ENCODE results near the gene SPART. TPM values are rescaled to one million over a fixed set of nuclear protein-coding genes. Genes with fewer than 3 reads are reported as not detected.

SPART gene
- total RNA-seq (2021) (169 and 182 TPM in 2 replicates), Bru-seq, nascent RNA (percentile 97 among the genes with signal in this experiment), BruChase-seq, experiment 1, labeled RNA remaining after a 2-hour chase (percentile 96 among the genes with signal in this experiment), BruChase-seq, experiment 2, labeled RNA remaining after a 6-hour chase (percentile 95 among the genes with signal in this experiment)
- long read RNA-seq, full-length matches to known transcripts = 405 of 581 reads
- long read RNA-seq, partial matches to known transcripts = 9 of 581 reads
- long read RNA-seq, other reads (novel, unspliced or antisense) = 167 of 581 reads

- Histone ChIP-seq H3K27me3 (replicated peaks; ENCODE audit: insufficient read depth, low read depth, low read length, poor library complexity) (no peaks in the 10 kb centered on the region), H3K27ac (ENCODE audit: low read depth, low read length, poor library complexity, severe bottlenecking) (peak within 1 kb of the TSS; percentile 98), H3K9me3 (ENCODE audit: low read depth, low read length, poor library complexity, severe bottlenecking) (no peaks in the 10 kb centered on the region), H3K4me3 (ENCODE audit: low read depth, low read length, poor library complexity, severe bottlenecking) (peak within 1 kb of the TSS; percentile 67), H3K4me1 (ENCODE audit: insufficient read depth, low read length, poor library complexity, severe bottlenecking) (peaks cover 26% of the 10 kb centered on the region), H3K36me3 (ENCODE audit: insufficient read depth, low read length, poor library complexity, severe bottlenecking) (no peaks in the 10 kb centered on the region)
- TF ChIP-seq EZH2 (IDR thresholded peaks at IDR 0.05; ENCODE audit: borderline replicate concordance, low read depth, low read length, poor library complexity, severe bottlenecking) = no peak
- TF ChIP-seq CTCF (conservative IDR thresholded peaks at IDR 0.05; ENCODE audit: low read depth, low read length) = peak; percentile 99
- ChIA-PET POLR2A (ENCODE audit: low non-redundant PET) (interaction anchor here (0.5 kb wide), 1 partner anchor 655 kb away, joined by 3 read pairs; no protein-coding TSS in a partner anchor), CTCF (interaction anchor here (0.6 to 1.1 kb wide), 8 partner anchors 29 to 634 kb away, joined by 3 to 12 read pairs (median 4); no protein-coding TSS in a partner anchor)
- DNase-seq (ENCODE audit: low spot score) = peak; percentile 97
- intact Hi-C loops (cut with micrococcal nuclease; ENCODE audit: unreplicated experiment) = loop anchor here (1.0 to 10.0 kb wide), 5 partner anchors 48 to 638 kb away; no protein-coding TSS in a partner anchor
- no TSS peak for BruUV-seq (replicated peaks)
These were observed at the start of gene SPART for GRCh38 chr13:36346222-36347083. Gene SPART, minus strand, starts transcription at chr13:36346394. Its CDS starts 10,564 bp downstream, at chr13:36335830.

DNA sequence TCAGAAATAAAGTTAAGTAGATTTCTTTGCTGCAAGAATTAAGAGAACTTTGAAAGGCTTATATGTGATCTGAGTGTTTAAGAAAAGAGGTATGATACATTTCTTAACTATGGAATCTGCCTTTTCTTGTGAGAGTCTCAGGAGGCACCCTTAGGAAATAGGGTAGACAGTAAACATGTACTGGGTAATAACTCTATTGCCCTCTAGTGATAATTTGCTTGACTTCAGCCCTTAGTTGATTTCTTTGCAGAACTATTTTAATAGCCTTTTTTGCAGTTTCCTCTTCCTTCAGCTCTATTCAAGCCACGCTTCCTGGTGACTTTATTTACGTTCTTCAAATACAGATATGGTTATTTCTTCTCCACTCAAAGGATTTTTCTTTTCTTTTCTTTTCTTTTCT lies 49.1 kb upstream of the SPART start:
- no peaks in the 10 kb centered on the region for H3K36me3 ChIP-seq (ENCODE audit: insufficient read depth, low read length, poor library complexity, severe bottlenecking)
- H3K4me3 ChIP-seq (ENCODE audit: low read depth, low read length, poor library complexity, severe bottlenecking) = no peak overlapping the region
- no TSS peak for BruUV-seq (replicated peaks)
- ChIA-PET POLR2A (ENCODE audit: low non-redundant PET) (interaction anchor here (0.7 kb wide), 1 partner anchor 1224 kb away, joined by 6 read pairs; no protein-coding TSS in a partner anchor), CTCF (no interaction called here)
- no peaks in the 10 kb centered on the region for H3K9me3 ChIP-seq (ENCODE audit: low read depth, low read length, poor library complexity, severe bottlenecking)
- no peaks in the 10 kb centered on the region for H3K4me1 ChIP-seq (ENCODE audit: insufficient read depth, low read length, poor library complexity, severe bottlenecking)
- H3K27me3 ChIP-seq (replicated peaks; ENCODE audit: insufficient read depth, low read depth, low read length, poor library complexity) = no peaks in the 10 kb centered on the region
- TF ChIP-seq EZH2 (IDR thresholded peaks at IDR 0.05; ENCODE audit: borderline replicate concordance, low read depth, low read length, poor library complexity, severe bottlenecking) (no peak), CTCF (conservative IDR thresholded peaks at IDR 0.05; ENCODE audit: low read depth, low read length) (peak; percentile 71)
- DNase-seq (ENCODE audit: low spot score) = peak; percentile 71
- H3K27ac ChIP-seq (ENCODE audit: low read depth, low read length, poor library complexity, severe bottlenecking) = no peak overlapping the region
- intact Hi-C loops (cut with micrococcal nuclease; ENCODE audit: unreplicated experiment) = loop anchor here (2.0 to 5.0 kb wide), 2 partner anchors 48 to 113 kb away; partner anchors contain the start of gene SPART

GRCh38 chr13:36385489-36385888 lies 39.3 kb upstream of the SPART start:
- Histone ChIP-seq H3K4me3 (ENCODE audit: low read depth, low read length, poor library complexity, severe bottlenecking) (no peak overlapping the region), H3K27me3 (replicated peaks; ENCODE audit: insufficient read depth, low read depth, low read length, poor library complexity) (no peaks in the 10 kb centered on the region), H3K27ac (ENCODE audit: low read depth, low read length, poor library complexity, severe bottlenecking) (no peak overlapping the region), H3K9me3 (ENCODE audit: low read depth, low read length, poor library complexity, severe bottlenecking) (no peaks in the 10 kb centered on the region), H3K36me3 (ENCODE audit: insufficient read depth, low read length, poor library complexity, severe bottlenecking) (no peaks in the 10 kb centered on the region), H3K4me1 (ENCODE audit: insufficient read depth, low read length, poor library complexity, severe bottlenecking) (no peaks in the 10 kb centered on the region)
- TF ChIP-seq CTCF (conservative IDR thresholded peaks at IDR 0.05; ENCODE audit: low read depth, low read length) (no peak), EZH2 (IDR thresholded peaks at IDR 0.05; ENCODE audit: borderline replicate concordance, low read depth, low read length, poor library complexity, severe bottlenecking) (no peak)
- intact Hi-C loops (cut with micrococcal nuclease; ENCODE audit: unreplicated experiment) = no loop called here
- POLR2A ChIA-PET (ENCODE audit: low non-redundant PET) = no interaction called here
- no TSS peak for BruUV-seq (replicated peaks)
- DNase-seq (ENCODE audit: low spot score) = no peak
- CTCF ChIA-PET = no interaction called here
